A549 treated with dexamethasone at 1 μM for 4 hours (cell line): ENCODE data around the gene MYF6. TPM values are rescaled to one million over a fixed set of nuclear protein-coding genes. Genes with fewer than 3 reads are reported as not detected.

Experiments used
- total RNA-seq: library from RNA; stranded (reverse); fragments of 200-300 nt; extraction: Qiagen RNA extraction; gene quantifications from 5 replicates; pipeline ENCODE4 v1.2.3, GENCODE V29; 2022

MYF6 gene
- total RNA-seq = not detected in 5 replicates

GRCh38 chr12:80707126-80707829 is at the start of gene MYF6:
Gene MYF6 (plus strand): TSS chr12:80707634. CDS start chr12:80707720, 86 bp downstream.

GRCh38 chr12:80716696-80717469 is 9.4 kb downstream of the MYF6 start, which contains the start of gene MYF5:
Gene MYF5 (plus strand): TSS chr12:80716912. CDS start chr12:80717064, 152 bp downstream.

Other genes starting within 250 kb of the MYF6 start
- gene MYF5, start 9.3 kb downstream of the MYF6 start, total RNA-seq = not detected in 5 replicates
- 0.17 to 0.28 TPM (median 0.20 TPM) in 5 replicates for gene LIN7A, start 230.3 kb downstream of the MYF6 start, total RNA-seq